Activated CD4-positive, alpha-beta memory T cell treated with anti-CD3 and anti-CD28 coated beads, Interleukin-2, amount 10 ng/mL, durations not matched to agents 7 days and 5 days (primary cell): ENCODE measurements around the gene CROCC2. TPM values are rescaled to one million over a fixed set of nuclear protein-coding genes. Genes with fewer than 3 reads are reported as not detected.

Source experiments
- CTCF ChIA-PET: fragments of 350-600 bp; sonication (Branson Sonifier 250); formaldehyde crosslinking; loops from one replicate; lab custom pipeline; 2021; ENCODE audit warnings: antibody characterized with exemption, inconsistent platforms; lab: Charles Lee
- POLR2A ChIA-PET: fragments of 350-600 bp; sonication (Branson Sonifier 250); formaldehyde crosslinking; loops from one replicate; lab custom pipeline; 2021; ENCODE audit warnings: antibody characterized with exemption; lab: Charles Lee
- DNase-seq: peaks from one replicate; pipeline ENCODE4 v3.0.0-alpha.2; 2020
- H3K27ac Mint-ChIP-seq: one replicate; pipeline ENCODE4 v1.8.0; 2021; ENCODE audit warnings: mild to moderate bottlenecking, mixed read lengths
- H3K27me3 Mint-ChIP-seq: one replicate; pipeline ENCODE4 v1.8.0; 2021; ENCODE audit warnings: mixed read lengths
- H3K36me3 Mint-ChIP-seq: one replicate; pipeline ENCODE4 v1.8.0; 2021; ENCODE audit warnings: low read depth, mixed read lengths
- H3K4me1 Mint-ChIP-seq: one replicate; pipeline ENCODE4 v1.8.0; 2021; ENCODE audit warnings: mixed read lengths
- H3K4me3 Mint-ChIP-seq: one replicate; pipeline ENCODE4 v1.8.0; 2021; ENCODE audit warnings: mild to moderate bottlenecking, mixed read lengths
- H3K9me3 Mint-ChIP-seq: one replicate; pipeline ENCODE4 v1.8.0; 2021; ENCODE audit warnings: mixed read lengths
- total RNA-seq, 2 experiments: library from RNA; stranded (reverse); gene quantifications; one replicate each; pipeline ENCODE4 v1.2.3, GENCODE V29; 2021

The CROCC2 gene
- total RNA-seq: not detected

DNA sequence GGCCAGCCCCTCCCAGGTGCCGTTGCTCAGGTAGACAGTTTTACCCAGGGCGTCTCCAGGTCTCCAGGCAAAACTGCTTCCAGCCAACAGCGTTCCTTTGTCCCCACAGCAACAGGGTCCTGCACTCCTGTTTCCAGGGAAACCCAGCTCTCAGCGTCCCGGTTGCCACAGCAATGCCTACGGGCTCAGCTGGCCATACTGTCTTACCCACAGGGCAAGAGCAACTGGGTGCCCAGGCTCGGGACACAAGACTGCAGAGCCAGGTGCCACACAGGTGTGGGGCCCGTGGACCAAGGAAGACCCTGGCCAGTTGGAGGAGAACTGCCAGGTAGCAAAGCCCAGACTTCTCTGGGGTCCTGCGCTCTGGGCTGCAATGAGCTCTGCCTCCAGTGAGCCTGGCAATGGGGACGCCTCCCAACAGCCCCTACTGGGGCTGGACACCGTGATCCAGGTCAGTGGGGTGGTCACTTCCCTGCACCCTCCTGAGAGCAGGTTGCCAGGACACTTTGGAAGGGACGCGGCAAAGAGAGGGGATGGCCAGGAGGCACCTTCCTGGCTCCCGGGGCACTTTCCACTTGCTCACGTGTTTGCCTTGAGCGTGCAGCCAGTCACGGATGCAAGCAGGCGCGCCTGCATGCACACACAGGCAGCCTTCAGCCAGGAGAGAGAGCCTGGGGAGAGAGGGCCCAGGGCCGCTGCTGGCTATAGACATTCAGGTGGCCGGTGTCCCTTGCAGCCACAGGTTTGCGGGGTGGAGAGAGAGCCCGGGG is at the start of gene CROCC2:
Gene CROCC2 (plus strand): TSS at position 196 of the 770 bp plus-strand sequence. CDS start 178 bp downstream, at position 374.
- CTCF ChIA-PET: no interaction called here
- POLR2A ChIA-PET: no interaction called here
- Mint-ChIP-seq H3K27ac (no peak within 1 kb of the TSS), H3K9me3 (no peaks in the 10 kb centered on the region), H3K36me3 (no peaks in the 10 kb centered on the region), H3K4me3 (no peak within 1 kb of the TSS), H3K4me1 (no peaks in the 10 kb centered on the region), H3K27me3 (no peaks in the 10 kb centered on the region)
- DNase-seq: no peak

DNA sequence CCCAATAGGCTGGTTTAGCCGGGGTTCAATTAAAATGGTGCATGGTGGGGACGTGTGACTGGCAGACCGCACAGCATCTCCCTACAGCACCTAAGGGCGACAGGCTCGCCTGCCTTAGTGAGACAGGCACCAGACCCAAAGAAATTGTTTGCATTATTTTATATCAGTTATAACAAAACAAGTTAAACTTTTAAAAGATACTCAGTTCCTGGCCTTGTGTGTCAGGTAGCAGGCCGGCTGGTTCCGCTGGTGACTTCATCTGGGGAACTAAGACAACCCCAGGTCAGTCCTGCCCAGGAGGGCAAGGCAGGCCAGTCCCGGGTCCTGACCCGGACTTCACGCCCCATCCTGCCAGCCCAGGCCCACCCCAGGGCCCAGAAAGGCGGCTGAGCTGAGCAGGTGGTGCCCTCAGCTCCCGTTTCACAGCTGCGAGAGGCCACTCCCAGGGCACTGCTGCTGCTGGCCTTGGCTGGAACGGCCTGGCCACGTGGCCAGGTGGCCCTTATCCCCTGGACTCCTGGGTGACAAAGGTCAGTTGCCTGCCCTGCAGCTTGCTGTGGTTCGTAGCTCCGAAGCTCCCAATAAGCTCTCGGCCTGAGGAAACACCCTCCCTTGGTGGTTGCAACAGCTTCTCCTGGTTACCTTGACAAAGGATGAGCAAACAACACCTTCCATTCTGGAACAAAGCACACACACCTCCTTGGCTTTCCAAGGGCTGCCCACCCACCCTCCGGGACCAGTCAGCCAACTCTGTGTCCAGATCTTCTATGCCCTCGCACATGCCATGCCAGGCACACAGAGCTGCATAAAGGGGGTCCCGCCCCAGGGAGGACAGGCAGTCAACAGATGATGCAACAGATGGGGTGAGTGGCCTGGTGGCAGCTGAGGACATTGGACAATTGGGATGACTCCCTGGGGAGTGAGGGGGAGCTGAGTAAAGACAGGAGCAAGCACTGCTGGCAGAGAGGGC is 48.8 kb upstream of the CROCC2 start:
- CTCF ChIA-PET: no interaction called here
- POLR2A ChIA-PET: no interaction called here
- H3K27me3 Mint-ChIP-seq: peaks cover 4% of the 10 kb centered on the region

GRCh38 chr2:240858321-240858720 is 47.8 kb upstream of the CROCC2 start:
- CTCF ChIA-PET: no interaction called here
- Mint-ChIP-seq H3K4me3 (no peak overlapping the region), H3K9me3 (peaks cover 3% of the 10 kb centered on the region), H3K27ac (no peak overlapping the region), H3K36me3 (no peaks in the 10 kb centered on the region), H3K27me3 (peaks cover 7% of the 10 kb centered on the region), H3K4me1 (no peaks in the 10 kb centered on the region)
- no peak for DNase-seq
- POLR2A ChIA-PET: no interaction called here

More for the DNA sequence above, 48.8 kb upstream of the CROCC2 start:
- Mint-ChIP-seq H3K27ac (no peak overlapping the region), H3K4me1 (no peaks in the 10 kb centered on the region), H3K36me3 (no peaks in the 10 kb centered on the region), H3K9me3 (peaks cover 3% of the 10 kb centered on the region), H3K4me3 (no peak overlapping the region)
- no peak for DNase-seq

- no peak for DNase-seq
- POLR2A ChIA-PET: no interaction called here
- H3K36me3 Mint-ChIP-seq: no peaks in the 10 kb centered on the region
- H3K4me3 Mint-ChIP-seq: no peak overlapping the region
- H3K9me3 Mint-ChIP-seq: peaks cover 3% of the 10 kb centered on the region
- H3K4me1 Mint-ChIP-seq: no peaks in the 10 kb centered on the region
- H3K27me3 Mint-ChIP-seq: peaks cover 11% of the 10 kb centered on the region
- H3K27ac Mint-ChIP-seq: no peak overlapping the region
- CTCF ChIA-PET: no interaction called here
Measured at GRCh38 chr2:240858871-240859270, 47.3 kb upstream of the CROCC2 start.

- Mint-ChIP-seq H3K9me3 (no peaks in the 10 kb centered on the region), H3K27ac (no peak overlapping the region), H3K27me3 (peaks cover 23% of the 10 kb centered on the region), H3K36me3 (no peaks in the 10 kb centered on the region), H3K4me3 (no peak overlapping the region), H3K4me1 (no peaks in the 10 kb centered on the region)
- POLR2A ChIA-PET: no interaction called here
- CTCF ChIA-PET: interaction anchor here (0.8 to 2.2 kb wide), 3 partner anchors 10 to 53 kb away, joined by 3 to 10 read pairs (median 3); no protein-coding TSS in a partner anchor
- no peak for DNase-seq
Measured at GRCh38 chr2:240861547-240861946, 44.6 kb upstream of the CROCC2 start.

DNA sequence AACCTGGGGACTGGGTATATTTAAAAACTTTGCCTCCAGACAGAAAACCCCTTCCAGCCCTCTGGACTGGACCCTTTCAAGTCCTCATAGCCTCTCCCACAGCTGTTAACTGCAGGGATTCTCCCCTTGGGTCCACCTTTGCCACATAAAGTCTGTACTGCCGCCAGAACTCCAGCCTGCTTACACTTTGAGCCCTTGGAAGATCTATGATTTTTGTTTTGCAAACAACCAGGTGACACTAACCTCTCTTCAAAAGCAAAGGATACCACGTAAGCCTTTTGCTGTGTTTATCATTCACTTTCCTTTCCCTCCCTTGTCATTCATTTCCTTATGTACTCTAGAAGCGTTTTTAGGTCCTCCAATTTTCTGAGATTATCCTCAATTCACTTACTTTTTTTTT is 41.7 kb upstream of the CROCC2 start:
- POLR2A ChIA-PET: no interaction called here
- CTCF ChIA-PET: no interaction called here
- no peaks in the 10 kb centered on the region for H3K9me3 Mint-ChIP-seq
- no peaks in the 10 kb centered on the region for H3K36me3 Mint-ChIP-seq
- DNase-seq: no peak
- no peaks in the 10 kb centered on the region for H3K4me1 Mint-ChIP-seq
- H3K4me3 Mint-ChIP-seq: no peak overlapping the region
- H3K27me3 Mint-ChIP-seq: peaks cover 23% of the 10 kb centered on the region
- no peak overlapping the region for H3K27ac Mint-ChIP-seq

DNA sequence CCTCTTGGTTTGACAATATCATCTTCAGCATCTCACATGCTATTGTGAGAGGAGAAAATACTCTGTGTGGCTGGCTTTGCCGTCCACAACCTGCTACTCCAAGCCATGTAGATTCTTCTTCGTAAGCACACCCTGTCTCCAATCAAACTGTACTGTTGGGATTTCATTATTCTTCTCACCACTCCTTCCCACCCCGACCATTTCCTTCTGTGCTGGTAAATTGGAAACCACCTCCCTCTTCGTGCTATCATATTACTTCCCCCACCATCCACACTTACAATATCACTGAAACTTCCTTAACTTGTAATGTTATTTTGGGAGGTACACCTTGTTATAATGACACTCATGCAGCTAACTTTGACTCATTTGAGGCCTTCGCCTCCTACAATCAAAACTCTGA is 40.7 kb upstream of the CROCC2 start:
- Mint-ChIP-seq H3K4me1 (no peaks in the 10 kb centered on the region), H3K36me3 (no peaks in the 10 kb centered on the region), H3K9me3 (no peaks in the 10 kb centered on the region), H3K27ac (no peak overlapping the region), H3K4me3 (no peak overlapping the region), H3K27me3 (peaks cover 23% of the 10 kb centered on the region)
- ChIA-PET CTCF (interaction anchor here (0.7 kb wide), 1 partner anchor 745 kb away, joined by 3 read pairs; no protein-coding TSS in a partner anchor), POLR2A (no interaction called here)
- no peak for DNase-seq

GRCh38 chr2:240868286-240869108 is 37.6 kb upstream of the CROCC2 start, which contains the start of gene AGXT:
Gene AGXT (plus strand): TSS chr2:240868824. CDS start chr2:240868866, 42 bp downstream.
- POLR2A ChIA-PET: no interaction called here
- CTCF ChIA-PET: no interaction called here

DNA sequence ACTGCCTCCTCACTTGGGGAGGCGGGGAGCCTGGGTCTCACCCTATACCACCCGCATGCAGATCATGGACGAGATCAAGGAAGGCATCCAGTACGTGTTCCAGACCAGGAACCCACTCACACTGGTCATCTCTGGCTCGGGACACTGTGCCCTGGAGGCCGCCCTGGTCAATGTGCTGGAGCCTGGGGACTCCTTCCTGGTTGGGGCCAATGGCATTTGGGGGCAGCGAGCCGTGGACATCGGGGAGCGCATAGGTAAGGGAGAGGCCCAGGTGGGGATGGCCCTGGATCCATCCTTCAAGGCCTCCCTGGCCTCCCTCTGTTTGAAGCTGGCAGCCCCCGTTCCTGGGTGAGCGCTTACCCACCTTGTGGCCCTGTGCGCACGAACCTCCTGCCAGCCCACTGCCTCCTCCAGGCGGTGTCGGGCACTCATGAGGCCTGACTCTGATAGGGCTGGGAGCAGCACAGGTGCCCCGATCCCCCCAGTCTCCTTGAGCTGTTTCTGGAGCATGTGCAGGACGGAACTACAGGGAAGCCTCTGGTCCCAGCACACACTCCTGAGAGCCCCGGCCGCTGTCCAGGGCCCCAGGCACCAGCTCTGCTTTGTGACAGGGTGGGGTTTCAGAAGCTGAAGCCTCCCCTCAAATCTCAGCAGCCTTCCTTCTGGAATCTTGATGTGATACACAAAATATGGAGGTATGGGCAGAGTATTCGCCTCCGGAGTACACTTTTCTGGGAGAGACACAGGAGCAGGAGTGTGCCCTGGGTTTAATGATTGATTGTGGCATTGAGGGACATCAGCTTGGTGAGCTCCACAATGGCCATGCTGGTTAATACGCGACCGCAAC is 36.8 kb upstream of the CROCC2 start:
- no peaks in the 10 kb centered on the region for H3K36me3 Mint-ChIP-seq
- ChIA-PET CTCF (no interaction called here), POLR2A (no interaction called here)
- no peaks in the 10 kb centered on the region for H3K4me1 Mint-ChIP-seq
- H3K27ac Mint-ChIP-seq: no peak overlapping the region
- no peaks in the 10 kb centered on the region for H3K9me3 Mint-ChIP-seq
- no peak overlapping the region for H3K4me3 Mint-ChIP-seq
- no peak for DNase-seq
- peaks cover 8% of the 10 kb centered on the region for H3K27me3 Mint-ChIP-seq

More at GRCh38 chr2:240868286-240869108, 37.6 kb upstream of the CROCC2 start, which contains the start of gene AGXT:
- no peaks in the 10 kb centered on the region for H3K36me3 Mint-ChIP-seq
- no peak for DNase-seq
- no peak within 1 kb of the TSS for H3K27ac Mint-ChIP-seq
- peaks cover 15% of the 10 kb centered on the region for H3K27me3 Mint-ChIP-seq
- H3K9me3 Mint-ChIP-seq: no peaks in the 10 kb centered on the region
- H3K4me1 Mint-ChIP-seq: no peaks in the 10 kb centered on the region
- no peak within 1 kb of the TSS for H3K4me3 Mint-ChIP-seq

GRCh38 chr2:240869956-240870875 is 35.9 kb upstream of the CROCC2 start:
- CTCF ChIA-PET: no interaction called here
- no peak overlapping the region for H3K27ac Mint-ChIP-seq

More at GRCh38 chr2:240869956-240870875, 35.9 kb upstream of the CROCC2 start:
- Mint-ChIP-seq H3K4me1 (no peaks in the 10 kb centered on the region), H3K4me3 (no peak overlapping the region), H3K36me3 (no peaks in the 10 kb centered on the region), H3K27me3 (peaks cover 3% of the 10 kb centered on the region), H3K9me3 (no peaks in the 10 kb centered on the region)
- no peak for DNase-seq
- POLR2A ChIA-PET: no interaction called here
